ENCODE results near the gene TMEM248.
A peak's percentile ranks its signal among the peaks of the same experiment; 100 is the strongest.
"Not testable (repeated sequence)": the region's sequence is repeated elsewhere in the genome, so short reads cannot be mapped to it uniquely, and the experiment has no call there.

DNA sequence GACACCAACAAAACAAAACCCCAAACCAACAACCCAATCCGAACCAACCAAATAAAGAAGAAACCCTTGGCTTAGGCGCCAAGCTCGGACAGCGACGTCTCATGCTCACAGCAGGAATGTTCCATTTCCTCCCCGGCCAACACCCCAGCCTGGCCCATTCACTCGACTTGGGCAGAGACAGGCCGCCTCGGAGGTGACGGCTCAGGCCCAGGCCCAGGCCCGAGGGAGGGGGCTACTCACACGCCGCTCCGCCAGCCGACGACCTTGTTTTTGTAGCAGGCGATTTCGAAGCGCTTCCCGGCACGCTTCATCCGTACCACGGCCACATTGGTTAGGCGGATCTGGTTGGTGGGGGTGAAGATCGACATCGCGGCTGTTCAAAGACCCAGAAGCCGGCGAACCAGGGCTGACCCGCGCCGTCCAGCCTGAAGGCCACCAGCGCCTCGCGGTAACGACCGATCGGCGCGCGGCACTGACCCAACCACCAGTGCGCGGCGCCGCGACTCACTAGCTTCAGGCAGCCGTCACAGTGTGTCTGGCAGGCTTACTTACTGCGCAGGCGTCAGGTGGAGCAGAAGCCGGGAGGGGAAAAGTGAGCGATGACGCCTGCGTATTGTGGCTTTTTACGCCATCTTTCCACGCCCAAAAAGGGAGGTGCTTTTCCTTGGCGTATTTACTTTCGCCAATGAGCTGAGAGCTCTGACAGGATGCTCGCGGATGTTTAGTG is 74.2 kb downstream of the TMEM248 start, which contains the start of gene SBDS:
- TF ChIP-seq, protein P1, sequence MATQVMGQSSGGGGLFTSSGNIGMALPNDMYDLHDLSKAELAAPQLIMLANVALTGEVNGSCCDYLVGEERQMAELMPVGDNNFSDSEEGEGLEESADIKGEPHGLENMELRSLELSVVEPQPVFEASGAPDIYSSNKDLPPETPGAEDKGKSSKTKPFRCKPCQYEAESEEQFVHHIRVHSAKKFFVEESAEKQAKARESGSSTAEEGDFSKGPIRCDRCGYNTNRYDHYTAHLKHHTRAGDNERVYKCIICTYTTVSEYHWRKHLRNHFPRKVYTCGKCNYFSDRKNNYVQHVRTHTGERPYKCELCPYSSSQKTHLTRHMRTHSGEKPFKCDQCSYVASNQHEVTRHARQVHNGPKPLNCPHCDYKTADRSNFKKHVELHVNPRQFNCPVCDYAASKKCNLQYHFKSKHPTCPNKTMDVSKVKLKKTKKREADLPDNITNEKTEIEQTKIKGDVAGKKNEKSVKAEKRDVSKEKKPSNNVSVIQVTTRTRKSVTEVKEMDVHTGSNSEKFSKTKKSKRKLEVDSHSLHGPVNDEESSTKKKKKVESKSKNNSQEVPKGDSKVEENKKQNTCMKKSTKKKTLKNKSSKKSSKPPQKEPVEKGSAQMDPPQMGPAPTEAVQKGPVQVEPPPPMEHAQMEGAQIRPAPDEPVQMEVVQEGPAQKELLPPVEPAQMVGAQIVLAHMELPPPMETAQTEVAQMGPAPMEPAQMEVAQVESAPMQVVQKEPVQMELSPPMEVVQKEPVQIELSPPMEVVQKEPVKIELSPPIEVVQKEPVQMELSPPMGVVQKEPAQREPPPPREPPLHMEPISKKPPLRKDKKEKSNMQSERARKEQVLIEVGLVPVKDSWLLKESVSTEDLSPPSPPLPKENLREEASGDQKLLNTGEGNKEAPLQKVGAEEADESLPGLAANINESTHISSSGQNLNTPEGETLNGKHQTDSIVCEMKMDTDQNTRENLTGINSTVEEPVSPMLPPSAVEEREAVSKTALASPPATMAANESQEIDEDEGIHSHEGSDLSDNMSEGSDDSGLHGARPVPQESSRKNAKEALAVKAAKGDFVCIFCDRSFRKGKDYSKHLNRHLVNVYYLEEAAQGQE (IDR thresholded peaks at IDR 0.05; ENCODE audit: low read depth): not testable (repeated sequence)
- TF ChIP-seq, protein P2, sequence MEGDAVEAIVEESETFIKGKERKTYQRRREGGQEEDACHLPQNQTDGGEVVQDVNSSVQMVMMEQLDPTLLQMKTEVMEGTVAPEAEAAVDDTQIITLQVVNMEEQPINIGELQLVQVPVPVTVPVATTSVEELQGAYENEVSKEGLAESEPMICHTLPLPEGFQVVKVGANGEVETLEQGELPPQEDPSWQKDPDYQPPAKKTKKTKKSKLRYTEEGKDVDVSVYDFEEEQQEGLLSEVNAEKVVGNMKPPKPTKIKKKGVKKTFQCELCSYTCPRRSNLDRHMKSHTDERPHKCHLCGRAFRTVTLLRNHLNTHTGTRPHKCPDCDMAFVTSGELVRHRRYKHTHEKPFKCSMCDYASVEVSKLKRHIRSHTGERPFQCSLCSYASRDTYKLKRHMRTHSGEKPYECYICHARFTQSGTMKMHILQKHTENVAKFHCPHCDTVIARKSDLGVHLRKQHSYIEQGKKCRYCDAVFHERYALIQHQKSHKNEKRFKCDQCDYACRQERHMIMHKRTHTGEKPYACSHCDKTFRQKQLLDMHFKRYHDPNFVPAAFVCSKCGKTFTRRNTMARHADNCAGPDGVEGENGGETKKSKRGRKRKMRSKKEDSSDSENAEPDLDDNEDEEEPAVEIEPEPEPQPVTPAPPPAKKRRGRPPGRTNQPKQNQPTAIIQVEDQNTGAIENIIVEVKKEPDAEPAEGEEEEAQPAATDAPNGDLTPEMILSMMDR (IDR thresholded peaks at IDR 0.05 in 2 of 3, conservative IDR thresholded peaks at IDR 0.05 in 1 of 3; ENCODE audit: borderline replicate concordance in 1 of 3, insufficient read depth in 1 of 3, low read depth in 2 of 3, low read length in 2 of 3): not testable (repeated sequence)
- peak; percentile 74 for TF ChIP-seq POLR2A (IDR thresholded peaks at IDR 0.05; ENCODE audit: borderline replicate concordance, extremely low read depth, insufficient read depth, insufficient read length)
- not testable (repeated sequence) for TF ChIP-seq EZH2 (IDR thresholded peaks at IDR 0.05); RAD21 (IDR thresholded peaks at IDR 0.05; ENCODE audit: low read depth); ZNF274 (IDR thresholded peaks at IDR 0.05; ENCODE audit: low read depth, low read length); EZH2phosphoT487 (IDR thresholded peaks at IDR 0.05; ENCODE audit: borderline replicate concordance)
- TF ChIP-seq JUND (IDR thresholded peaks at IDR 0.05): peak; percentile 18; the same call in 1 of the 2 replicates
- TF ChIP-seq YY1 (IDR thresholded peaks at IDR 0.05; ENCODE audit: extremely low read depth, insufficient replicate concordance, low read depth, low read length): peak; percentile 48
- peak; percentile 86 for TF ChIP-seq POLR2AphosphoS5 (IDR thresholded peaks at IDR 0.05; ENCODE audit: low read depth, low read length)
- TF ChIP-seq, protein P3, sequence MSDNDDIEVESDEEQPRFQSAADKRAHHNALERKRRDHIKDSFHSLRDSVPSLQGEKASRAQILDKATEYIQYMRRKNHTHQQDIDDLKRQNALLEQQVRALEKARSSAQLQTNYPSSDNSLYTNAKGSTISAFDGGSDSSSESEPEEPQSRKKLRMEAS (IDR thresholded peaks at IDR 0.05): peak; percentile 59
- 0 out of 2 replicates have a peak, but pooled peaks have one; percentile 65 for TF ChIP-seq SIN3A (IDR thresholded peaks at IDR 0.05; ENCODE audit: low read depth)
- TF ChIP-seq, protein P4, sequence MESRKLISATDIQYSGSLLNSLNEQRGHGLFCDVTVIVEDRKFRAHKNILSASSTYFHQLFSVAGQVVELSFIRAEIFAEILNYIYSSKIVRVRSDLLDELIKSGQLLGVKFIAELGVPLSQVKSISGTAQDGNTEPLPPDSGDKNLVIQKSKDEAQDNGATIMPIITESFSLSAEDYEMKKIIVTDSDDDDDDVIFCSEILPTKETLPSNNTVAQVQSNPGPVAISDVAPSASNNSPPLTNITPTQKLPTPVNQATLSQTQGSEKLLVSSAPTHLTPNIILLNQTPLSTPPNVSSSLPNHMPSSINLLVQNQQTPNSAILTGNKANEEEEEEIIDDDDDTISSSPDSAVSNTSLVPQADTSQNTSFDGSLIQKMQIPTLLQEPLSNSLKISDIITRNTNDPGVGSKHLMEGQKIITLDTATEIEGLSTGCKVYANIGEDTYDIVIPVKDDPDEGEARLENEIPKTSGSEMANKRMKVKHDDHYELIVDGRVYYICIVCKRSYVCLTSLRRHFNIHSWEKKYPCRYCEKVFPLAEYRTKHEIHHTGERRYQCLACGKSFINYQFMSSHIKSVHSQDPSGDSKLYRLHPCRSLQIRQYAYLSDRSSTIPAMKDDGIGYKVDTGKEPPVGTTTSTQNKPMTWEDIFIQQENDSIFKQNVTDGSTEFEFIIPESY (IDR thresholded peaks at IDR 0.05; ENCODE audit: extremely low read depth, insufficient replicate concordance, low read length): not testable (repeated sequence)
